ENCODE data around the gene PIKFYVE.
"Not testable (repeated sequence)": the region's sequence is repeated elsewhere in the genome, so short reads cannot be mapped to it uniquely, and the experiment has no call there.

The PIKFYVE gene

GRCh38 chr2:208304157-208304556 lies 38.1 kb downstream of the PIKFYVE start:
- no peak for DNase-seq

- no peak for DNase-seq
Measured at GRCh38 chr2:208304695-208305094, 38.6 kb downstream of the PIKFYVE start.

- DNase-seq: no peak
Measured at GRCh38 chr2:208306291-208306690, 40.2 kb downstream of the PIKFYVE start.

GRCh38 chr2:208311321-208311720 lies 45.3 kb downstream of the PIKFYVE start:
- DNase-seq: no peak

GRCh38 chr2:208311954-208312353 lies 45.9 kb downstream of the PIKFYVE start:
- DNase-seq: no peak

- DNase-seq: no peak
Measured at GRCh38 chr2:208315081-208315788, 49.2 kb downstream of the PIKFYVE start.

GRCh38 chr2:208318127-208318526 lies 52.1 kb downstream of the PIKFYVE start:
- DNase-seq: no peak

- DNase-seq: no peak
Measured at GRCh38 chr2:208319391-208319790, 53.3 kb downstream of the PIKFYVE start.

- DNase-seq: no peak
Measured at GRCh38 chr2:208320686-208321085, 54.6 kb downstream of the PIKFYVE start.

GRCh38 chr2:208326016-208326415 lies 60.0 kb downstream of the PIKFYVE start:
- no peak for DNase-seq

GRCh38 chr2:208329485-208329884 lies 63.4 kb downstream of the PIKFYVE start:
- no peak for DNase-seq

- no peak for DNase-seq
Measured at GRCh38 chr2:208334230-208334629, 68.2 kb downstream of the PIKFYVE start.

- DNase-seq: no peak
Measured at GRCh38 chr2:208346756-208347155, 80.7 kb downstream of the PIKFYVE start.

GRCh38 chr2:208350610-208351009 lies 84.6 kb downstream of the PIKFYVE start:
- DNase-seq: no peak

GRCh38 chr2:208352644-208353567 lies 86.9 kb downstream of the PIKFYVE start:
- DNase-seq: no peak

- DNase-seq: no peak
Measured at GRCh38 chr2:208354964-208355381, 88.9 kb downstream of the PIKFYVE start.

GRCh38 chr2:208356420-208356819 lies 90.4 kb downstream of the PIKFYVE start:
- DNase-seq: not testable (repeated sequence)

- DNase-seq: no peak
Measured at GRCh38 chr2:208356846-208357574, 91.0 kb downstream of the PIKFYVE start.

- no peak for DNase-seq
Measured at GRCh38 chr2:208358758-208359631, 92.9 kb downstream of the PIKFYVE start.

GRCh38 chr2:208359632-208359986 lies 93.6 kb downstream of the PIKFYVE start:
- no peak for DNase-seq

- DNase-seq: no peak
Measured at GRCh38 chr2:208360259-208361076, 94.4 kb downstream of the PIKFYVE start.

- no peak for DNase-seq
Measured at GRCh38 chr2:208361077-208361441, 95.0 kb downstream of the PIKFYVE start.
